ENCODE results near the gene CRBN. TPM values are rescaled to one million over a fixed set of nuclear protein-coding genes. Genes with fewer than 3 reads are reported as not detected.

CRBN gene
- polyA plus RNA-seq, 1 of the 3 experiments (the other 2 are of a cell fraction): 17.5 TPM

- Histone ChIP-seq H3F3A (replicated peaks; ENCODE audit: insufficient read depth) (no peaks in the 10 kb centered on the region), H3K9me2 (no peaks in the 10 kb centered on the region), H3K9me3 (no peaks in the 10 kb centered on the region), H3K4me2 (no peak overlapping the region), H3K4me3 (ENCODE audit: low read depth in 2 of 2, low read length in 1 of 2) (no peak overlapping the region), H2AFZ (ENCODE audit: low read depth) (no peak overlapping the region), H3K79me2 (ENCODE audit: insufficient read depth) (peaks cover 78% of the 10 kb centered on the region), H3K9ac (no peak overlapping the region), H3K27ac (ENCODE audit: low read depth in 2 of 2, low read length in 1 of 2) (no peak overlapping the region), H3K4me1 (ENCODE audit: control insufficient read depth in 1 of 2, insufficient read depth in 2 of 2, low read depth in 1 of 2, low read length in 1 of 2) (no peaks in the 10 kb centered on the region; a peak in 1 of 4 replicates), H3K36me3 (replicated peaks in 1 of 2; ENCODE audit: control insufficient read depth in 1 of 2, insufficient read depth in 2 of 2, low read length in 1 of 2) (peaks cover 49 to 74% of the 10 kb centered on the region in 2 experiments), H4K20me1 (ENCODE audit: insufficient read depth) (peaks cover 14% of the 10 kb centered on the region; the same call in 1 of the 2 replicates), H3K27me3 (ENCODE audit: insufficient read depth) (no peaks in the 10 kb centered on the region)
- no peak for TF ChIP-seq POLR2AphosphoS5 (IDR thresholded peaks at IDR 0.05; ENCODE audit: low read depth, low read length)
- TF ChIP-seq GABPA (IDR thresholded peaks at IDR 0.05; ENCODE audit: low read depth): no peak
- no peak for TF ChIP-seq MXI1 (IDR thresholded peaks at IDR 0.05; ENCODE audit: low read depth, low read length)
- no peak for TF ChIP-seq EP300 (IDR thresholded peaks at IDR 0.05; ENCODE audit: borderline replicate concordance in 1 of 2, low read depth in 1 of 2, low read length in 1 of 2)
- no peak for TF ChIP-seq MEF2A (IDR thresholded peaks at IDR 0.05; ENCODE audit: borderline replicate concordance, low read depth)
- TF ChIP-seq FOXJ3 (CRISPR knock-in tag; IDR thresholded peaks at IDR 0.05): no peak
- no peak for TF ChIP-seq ELF1 (IDR thresholded peaks at IDR 0.05)
- TF ChIP-seq GATA2 (CRISPR knock-in tag; IDR thresholded peaks at IDR 0.05): no peak
- TF ChIP-seq, protein P1, sequence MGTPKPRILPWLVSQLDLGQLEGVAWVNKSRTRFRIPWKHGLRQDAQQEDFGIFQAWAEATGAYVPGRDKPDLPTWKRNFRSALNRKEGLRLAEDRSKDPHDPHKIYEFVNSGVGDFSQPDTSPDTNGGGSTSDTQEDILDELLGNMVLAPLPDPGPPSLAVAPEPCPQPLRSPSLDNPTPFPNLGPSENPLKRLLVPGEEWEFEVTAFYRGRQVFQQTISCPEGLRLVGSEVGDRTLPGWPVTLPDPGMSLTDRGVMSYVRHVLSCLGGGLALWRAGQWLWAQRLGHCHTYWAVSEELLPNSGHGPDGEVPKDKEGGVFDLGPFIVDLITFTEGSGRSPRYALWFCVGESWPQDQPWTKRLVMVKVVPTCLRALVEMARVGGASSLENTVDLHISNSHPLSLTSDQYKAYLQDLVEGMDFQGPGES (IDR thresholded peaks at IDR 0.05; ENCODE audit: low read depth, low read length): no peak
- TF ChIP-seq FOXM1 (IDR thresholded peaks at IDR 0.05; ENCODE audit: low read depth): no peak
- TF ChIP-seq YY1 (IDR thresholded peaks at IDR 0.05; ENCODE audit: low read depth): no peak
- TF ChIP-seq, protein P2, sequence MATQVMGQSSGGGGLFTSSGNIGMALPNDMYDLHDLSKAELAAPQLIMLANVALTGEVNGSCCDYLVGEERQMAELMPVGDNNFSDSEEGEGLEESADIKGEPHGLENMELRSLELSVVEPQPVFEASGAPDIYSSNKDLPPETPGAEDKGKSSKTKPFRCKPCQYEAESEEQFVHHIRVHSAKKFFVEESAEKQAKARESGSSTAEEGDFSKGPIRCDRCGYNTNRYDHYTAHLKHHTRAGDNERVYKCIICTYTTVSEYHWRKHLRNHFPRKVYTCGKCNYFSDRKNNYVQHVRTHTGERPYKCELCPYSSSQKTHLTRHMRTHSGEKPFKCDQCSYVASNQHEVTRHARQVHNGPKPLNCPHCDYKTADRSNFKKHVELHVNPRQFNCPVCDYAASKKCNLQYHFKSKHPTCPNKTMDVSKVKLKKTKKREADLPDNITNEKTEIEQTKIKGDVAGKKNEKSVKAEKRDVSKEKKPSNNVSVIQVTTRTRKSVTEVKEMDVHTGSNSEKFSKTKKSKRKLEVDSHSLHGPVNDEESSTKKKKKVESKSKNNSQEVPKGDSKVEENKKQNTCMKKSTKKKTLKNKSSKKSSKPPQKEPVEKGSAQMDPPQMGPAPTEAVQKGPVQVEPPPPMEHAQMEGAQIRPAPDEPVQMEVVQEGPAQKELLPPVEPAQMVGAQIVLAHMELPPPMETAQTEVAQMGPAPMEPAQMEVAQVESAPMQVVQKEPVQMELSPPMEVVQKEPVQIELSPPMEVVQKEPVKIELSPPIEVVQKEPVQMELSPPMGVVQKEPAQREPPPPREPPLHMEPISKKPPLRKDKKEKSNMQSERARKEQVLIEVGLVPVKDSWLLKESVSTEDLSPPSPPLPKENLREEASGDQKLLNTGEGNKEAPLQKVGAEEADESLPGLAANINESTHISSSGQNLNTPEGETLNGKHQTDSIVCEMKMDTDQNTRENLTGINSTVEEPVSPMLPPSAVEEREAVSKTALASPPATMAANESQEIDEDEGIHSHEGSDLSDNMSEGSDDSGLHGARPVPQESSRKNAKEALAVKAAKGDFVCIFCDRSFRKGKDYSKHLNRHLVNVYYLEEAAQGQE (IDR thresholded peaks at IDR 0.05; ENCODE audit: low read depth, low read length): no peak
- no peak for TF ChIP-seq NFIC (IDR thresholded peaks at IDR 0.05; ENCODE audit: borderline replicate concordance)
- TF ChIP-seq EZH2phosphoT487 (IDR thresholded peaks at IDR 0.05; ENCODE audit: borderline replicate concordance, low read depth): no peak
- TF ChIP-seq NRF1 (IDR thresholded peaks at IDR 0.05; ENCODE audit: low read depth, low read length): no peak
- DNase-seq: no peak
- POLR2A ChIA-PET: no interaction called here
- 90% methylated on average over 6 of the region's 6 CpGs for WGBS (ENCODE audit: low lambda C conversion rate)
- CTCF ChIA-PET: interaction anchor here (0.6 to 1.3 kb wide), 2 partner anchors 11 to 46 kb away, joined by 3 to 4 read pairs; partner anchors contain the start of gene CRBN
Measured at GRCh38 chr3:3133500-3133899, 46.0 kb downstream of the CRBN start.
